ENCODE measurements around the gene FHIP1A. TPM values are rescaled to one million over a fixed set of nuclear protein-coding genes. Genes with fewer than 3 reads are reported as not detected.
A peak's percentile ranks its signal among the peaks of the same experiment; 100 is the strongest.

FHIP1A gene
- total and polyA plus RNA-seq, 8 donors = 2.2 to 24.2 (median 15.0) TPM

GRCh38 chr4:151420250-151420807, 11.4 kb downstream of the FHIP1A start:
- ATAC-seq = no peak
- FAIRE-seq = no peak

GRCh38 chr4:151422854-151423253, 13.9 kb downstream of the FHIP1A start:
- no peak for TF ChIP-seq CTCF (IDR thresholded peaks at IDR 0.05)
- 82 to 83% methylated on average over 3 of the region's 3 CpGs for WGBS, 2 donors
- H3K27ac ChIP-seq = no peak overlapping the region
- intact Hi-C loops (cut with DNase I) = no loop called here
- no peaks in the 10 kb centered on the region for H3K9me3 ChIP-seq
- ATAC-seq (no peak), DNase-seq (no peak), FAIRE-seq (no peak)
- H3K4me3 ChIP-seq = no peak overlapping the region
- H3K27me3 ChIP-seq = no peaks in the 10 kb centered on the region
- H3K4me1 ChIP-seq = peaks cover 5 to 14% (median 11%) of the 10 kb centered on the region in 3 donors
- no peaks in the 10 kb centered on the region for H3K36me3 ChIP-seq

More at GRCh38 chr4:151420250-151420807, 11.4 kb downstream of the FHIP1A start:
- no peak for DNase-seq
- intact Hi-C loops (cut with DNase I) = no loop called here
- Histone ChIP-seq H3K4me1 (peaks cover 5 to 19% (median 5%) of the 10 kb centered on the region in 3 donors), H3K36me3 (no peaks in the 10 kb centered on the region), H3K4me3 (no peak overlapping the region), H3K27ac (no peak overlapping the region), H3K27me3 (no peaks in the 10 kb centered on the region), H3K9me3 (no peaks in the 10 kb centered on the region)
- TF ChIP-seq CTCF (IDR thresholded peaks at IDR 0.05) = no peak

- intact Hi-C loops (cut with DNase I) = no loop called here
- TF ChIP-seq CTCF (IDR thresholded peaks at IDR 0.05) = no peak
- WGBS, 2 donors = 54 to 83% methylated on average over 1 of the region's 1 CpG
- FAIRE-seq (no peak), DNase-seq (no peak), ATAC-seq (peak in 1 of 4 donors; percentile 57)
- H3K4me1 ChIP-seq = peaks cover 21 to 24% (median 23%) of the 10 kb centered on the region in 3 donors
- no peak overlapping the region for H3K27ac ChIP-seq
- no peaks in the 10 kb centered on the region for H3K27me3 ChIP-seq
- H3K4me3 ChIP-seq = no peak overlapping the region
- no peaks in the 10 kb centered on the region for H3K9me3 ChIP-seq
- no peaks in the 10 kb centered on the region for H3K36me3 ChIP-seq
These were observed 17.5 kb downstream of the FHIP1A start for GRCh38 chr4:151426513-151426912.

GRCh38 chr4:151427266-151427665, 18.3 kb downstream of the FHIP1A start:
- H3K4me3 ChIP-seq = no peak overlapping the region
- intact Hi-C loops (cut with DNase I) = no loop called here
- WGBS, 2 donors = 95 to 98% methylated on average over 1 of the region's 1 CpG
- H3K27ac ChIP-seq = no peak overlapping the region
- peaks cover 27 to 32% (median 29%) of the 10 kb centered on the region in 3 donors for H3K4me1 ChIP-seq
- TF ChIP-seq CTCF (IDR thresholded peaks at IDR 0.05) = no peak
- ATAC-seq = no peak
- no peak for FAIRE-seq
- H3K9me3 ChIP-seq = no peaks in the 10 kb centered on the region
- no peaks in the 10 kb centered on the region for H3K36me3 ChIP-seq
- no peak for DNase-seq
- no peaks in the 10 kb centered on the region for H3K27me3 ChIP-seq

GRCh38 chr4:151428346-151428745, 19.4 kb downstream of the FHIP1A start:
- DNase-seq = no peak
- WGBS, 2 donors = 88 to 91% methylated on average over 3 of the region's 3 CpGs

More at GRCh38 chr4:151428346-151428745, 19.4 kb downstream of the FHIP1A start:
- intact Hi-C loops (cut with DNase I) = no loop called here
- no peak overlapping the region for H3K4me3 ChIP-seq
- H3K27ac ChIP-seq = no peak overlapping the region
- no peaks in the 10 kb centered on the region for H3K36me3 ChIP-seq
- no peaks in the 10 kb centered on the region for H3K9me3 ChIP-seq
- FAIRE-seq (no peak), ATAC-seq (no peak)
- H3K4me1 ChIP-seq = peaks cover 21 to 35% (median 29%) of the 10 kb centered on the region in 3 donors
- H3K27me3 ChIP-seq = no peaks in the 10 kb centered on the region
- TF ChIP-seq CTCF (IDR thresholded peaks at IDR 0.05) = no peak

All from pancreas (tissue), 10 donors.